ENCODE measurements around the gene GRIK2.

GRIK2 gene

GRCh38 chr6:101777646-101778045 is 384.1 kb downstream of the GRIK2 start:
- no peak for DNase-seq (ENCODE audit: low read depth in 2 of 3, low spot score in 1 of 3)

- DNase-seq (ENCODE audit: low read depth in 2 of 3, low spot score in 1 of 3), result no peak
Measured at GRCh38 chr6:101779051-101779844, 385.7 kb downstream of the GRIK2 start.

GRCh38 chr6:101783287-101783686 is 389.8 kb downstream of the GRIK2 start:
- DNase-seq (ENCODE audit: low read depth in 2 of 3, low spot score in 1 of 3), result no peak

- DNase-seq (ENCODE audit: low read depth in 2 of 3, low spot score in 1 of 3), result no peak
Measured at GRCh38 chr6:101784094-101784493, 390.6 kb downstream of the GRIK2 start.

GRCh38 chr6:101799531-101799930 is 406.0 kb downstream of the GRIK2 start:
- DNase-seq (ENCODE audit: low read depth in 2 of 3, low spot score in 1 of 3), result no peak

- no peak for DNase-seq (ENCODE audit: low read depth in 2 of 3, low spot score in 1 of 3)
Measured at GRCh38 chr6:101800598-101800997, 407.1 kb downstream of the GRIK2 start.

GRCh38 chr6:101803136-101803535 is 409.6 kb downstream of the GRIK2 start:
- no peak for DNase-seq (ENCODE audit: low read depth in 2 of 3, low spot score in 1 of 3)

GRCh38 chr6:101806241-101806640 is 412.7 kb downstream of the GRIK2 start:
- DNase-seq (ENCODE audit: low read depth in 2 of 3, low spot score in 1 of 3), result no peak

GRCh38 chr6:101811108-101811507 is 417.6 kb downstream of the GRIK2 start:
- no peak for DNase-seq (ENCODE audit: low read depth in 2 of 3, low spot score in 1 of 3)

GRCh38 chr6:101816716-101817115 is 423.2 kb downstream of the GRIK2 start:
- no peak for DNase-seq (ENCODE audit: low read depth in 2 of 3, low spot score in 1 of 3)

- no peak for DNase-seq (ENCODE audit: low read depth in 2 of 3, low spot score in 1 of 3)
Measured at GRCh38 chr6:101818051-101818450, 424.5 kb downstream of the GRIK2 start.

- no peak for DNase-seq (ENCODE audit: low read depth in 2 of 3, low spot score in 1 of 3)
Measured at GRCh38 chr6:101824551-101825345, 431.2 kb downstream of the GRIK2 start.

- no peak for DNase-seq (ENCODE audit: low read depth in 2 of 3, low spot score in 1 of 3)
Measured at GRCh38 chr6:101826269-101826668, 432.8 kb downstream of the GRIK2 start.

GRCh38 chr6:101826678-101827077 is 433.2 kb downstream of the GRIK2 start:
- no peak for DNase-seq (ENCODE audit: low read depth in 2 of 3, low spot score in 1 of 3)

- no peak for DNase-seq (ENCODE audit: low read depth in 2 of 3, low spot score in 1 of 3)
Measured at GRCh38 chr6:101830501-101831031, 437.1 kb downstream of the GRIK2 start.

GRCh38 chr6:101832371-101832770 is 438.9 kb downstream of the GRIK2 start:
- no peak for DNase-seq (ENCODE audit: low read depth in 2 of 3, low spot score in 1 of 3)

- DNase-seq (ENCODE audit: low read depth in 2 of 3, low spot score in 1 of 3), result no peak
Measured at GRCh38 chr6:101840100-101840499, 446.6 kb downstream of the GRIK2 start.

- no peak for DNase-seq (ENCODE audit: low read depth in 2 of 3, low spot score in 1 of 3)
Measured at GRCh38 chr6:101845172-101845571, 451.7 kb downstream of the GRIK2 start.

GRCh38 chr6:101845621-101846020 is 452.1 kb downstream of the GRIK2 start:
- no peak for DNase-seq (ENCODE audit: low read depth in 2 of 3, low spot score in 1 of 3)

- no peak for DNase-seq (ENCODE audit: low read depth in 2 of 3, low spot score in 1 of 3)
Measured at GRCh38 chr6:101847690-101848089, 454.2 kb downstream of the GRIK2 start.

- DNase-seq (ENCODE audit: low read depth in 2 of 3, low spot score in 1 of 3), result no peak
Measured at GRCh38 chr6:101851911-101852310, 458.4 kb downstream of the GRIK2 start.

Data from stimulated activated CD4-positive, alpha-beta T cell treated with anti-CD3 and anti-CD28 coated beads, Interleukin-12 subunit alpha, Interleukin-12 subunit beta, amount 100 ng/mL, for 48 hours (primary cell).